ENCODE results near the gene NBPF8. TPM values are rescaled to one million over a fixed set of nuclear protein-coding genes. Genes with fewer than 3 reads are reported as not detected.
"Not testable (repeated sequence)": the region's sequence is repeated elsewhere in the genome, so short reads cannot be mapped to it uniquely, and the experiment has no call there.

The NBPF8 gene
- polyA plus RNA-seq = 2.1 TPM

DNA sequence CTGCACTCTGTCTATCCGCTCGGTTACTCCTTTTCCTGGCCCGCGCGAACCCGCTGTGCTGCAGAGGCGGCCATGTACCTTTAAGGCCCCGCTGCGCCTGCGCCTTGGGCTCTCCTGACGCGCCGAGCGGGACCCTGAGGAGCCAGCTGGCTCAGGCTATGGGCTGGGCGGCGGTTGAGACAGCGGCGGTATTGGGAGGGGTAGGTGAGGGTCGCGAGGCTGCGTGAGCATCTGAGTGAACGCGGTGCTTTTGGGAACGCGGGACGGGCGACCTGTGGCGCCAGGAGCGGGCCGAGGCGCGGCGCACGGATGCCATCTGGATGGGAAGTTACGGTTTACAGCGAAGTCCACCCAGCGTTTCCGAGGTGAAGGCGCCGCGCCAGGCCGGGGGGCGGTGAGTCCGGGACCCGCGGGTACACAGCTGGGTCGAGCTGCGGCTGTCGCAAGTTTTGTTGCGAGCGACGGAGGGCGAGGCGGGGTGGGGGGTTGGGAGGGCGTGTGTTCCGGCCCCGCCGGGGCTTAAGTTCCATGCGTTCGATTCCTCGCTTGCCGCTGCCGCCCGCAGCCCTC lies at the start of gene NBPF8:
TSS of gene NBPF8 (plus strand) at position 125 of the 570 bp plus-strand sequence. CDS start 21,488 bp downstream, outside the sequence.
- not testable (repeated sequence) for H3K9me3 Mint-ChIP-seq
- peak within 1 kb of the TSS in 2 of 3 donors; percentile 71 to 88 for H3K27ac Mint-ChIP-seq

GRCh38 chr1:120367709-120368108 lies 47.1 kb upstream of the NBPF8 start:
- not testable (repeated sequence) for H3K4me1 Mint-ChIP-seq, H3K27ac Mint-ChIP-seq, H3K4me3 Mint-ChIP-seq, H3K36me3 Mint-ChIP-seq, H3K9me3 Mint-ChIP-seq, H3K27me3 Mint-ChIP-seq

More for the DNA sequence above, at the start of gene NBPF8:
- H3K4me1 Mint-ChIP-seq, H3K27me3 Mint-ChIP-seq, H3K36me3 Mint-ChIP-seq: not testable (repeated sequence)
- H3K4me3 Mint-ChIP-seq = peak within 1 kb of the TSS; percentile 79 to 98 (median 93)

GRCh38 chr1:120386651-120387050 lies 28.2 kb upstream of the NBPF8 start:
- not testable (repeated sequence) for H3K9me3 Mint-ChIP-seq, H3K4me3 Mint-ChIP-seq, H3K27me3 Mint-ChIP-seq, H3K27ac Mint-ChIP-seq, H3K36me3 Mint-ChIP-seq, H3K4me1 Mint-ChIP-seq

DNA sequence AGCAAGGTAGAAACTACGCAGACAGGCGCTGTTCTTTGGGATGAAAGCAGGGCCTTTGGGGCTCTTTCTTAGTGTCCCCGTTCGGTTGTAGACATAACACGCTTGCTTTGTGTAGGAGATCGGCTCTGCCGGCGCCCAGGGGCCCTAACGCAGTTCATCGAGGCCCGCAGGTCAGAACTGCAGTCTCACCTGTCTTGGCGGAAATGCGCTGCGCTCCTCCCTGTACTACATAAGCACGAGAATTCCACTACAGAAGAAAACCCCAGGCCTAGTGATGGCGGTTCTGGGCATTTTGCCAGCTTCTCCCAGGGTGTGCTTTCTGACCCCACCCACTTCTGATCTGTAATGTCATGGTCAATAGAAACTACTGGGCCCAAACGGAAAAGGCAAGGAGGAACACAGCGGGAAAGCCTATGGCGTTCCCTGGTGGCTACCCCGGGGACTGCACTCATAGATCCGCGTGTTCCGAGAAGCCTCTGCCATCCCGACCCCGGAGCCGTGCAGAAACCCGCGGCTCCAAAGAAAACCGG lies 26.2 kb upstream of the NBPF8 start:
- not testable (repeated sequence) for H3K36me3 Mint-ChIP-seq, H3K27ac Mint-ChIP-seq, H3K9me3 Mint-ChIP-seq

GRCh38 chr1:120391365-120391764 lies 23.5 kb upstream of the NBPF8 start:
- H3K9me3 Mint-ChIP-seq, H3K27ac Mint-ChIP-seq, H3K4me1 Mint-ChIP-seq, H3K27me3 Mint-ChIP-seq, H3K36me3 Mint-ChIP-seq, H3K4me3 Mint-ChIP-seq: not testable (repeated sequence)

More for the DNA sequence above, 26.2 kb upstream of the NBPF8 start:
- not testable (repeated sequence) for H3K27me3 Mint-ChIP-seq, H3K4me1 Mint-ChIP-seq
- H3K4me3 Mint-ChIP-seq = peak overlapping the region in 1 of 4 donors; percentile 54

DNA sequence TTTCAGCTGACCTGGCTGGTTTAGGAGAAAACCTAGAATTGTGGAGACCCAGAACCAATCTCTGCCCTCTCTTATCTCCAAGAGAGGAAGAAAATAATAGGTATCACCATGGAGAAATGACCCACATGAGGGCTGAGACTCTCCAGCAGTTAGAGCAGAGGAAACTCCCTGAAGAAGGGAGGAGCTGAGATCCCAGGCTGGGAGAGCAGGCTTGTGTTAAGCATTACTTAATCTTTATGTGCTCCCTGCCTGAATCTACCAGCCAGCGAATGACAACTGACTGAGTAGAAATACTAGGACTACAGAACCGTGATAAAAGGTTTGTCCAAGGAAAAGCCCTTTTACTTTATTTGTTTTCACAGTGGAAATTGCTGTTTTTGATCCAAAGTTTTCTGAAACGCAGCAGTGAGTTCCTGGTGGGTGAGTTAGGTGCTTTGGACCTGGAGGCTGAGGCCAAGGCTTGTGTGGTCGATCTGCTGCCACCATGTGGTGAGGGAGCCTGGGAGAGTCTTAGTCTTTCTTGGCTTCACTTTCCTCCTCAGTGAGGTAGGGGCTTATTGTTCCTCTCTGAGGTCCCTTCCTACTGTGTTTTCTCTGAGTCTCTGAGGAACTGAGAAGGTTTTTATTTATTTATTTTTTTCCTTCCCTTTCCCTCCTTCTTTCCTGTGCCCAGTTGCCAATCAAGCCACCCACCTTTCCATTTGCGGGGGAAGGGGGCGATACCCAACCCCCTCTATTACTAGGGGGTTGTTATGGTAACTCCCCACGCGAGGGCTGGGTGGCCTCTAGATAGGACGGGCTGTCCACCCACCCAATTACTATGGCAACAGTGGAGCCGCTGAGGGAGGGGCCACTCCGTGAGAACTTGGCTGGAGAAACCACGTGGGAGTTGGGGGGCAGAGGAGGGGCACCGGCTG lies 21.3 kb upstream of the NBPF8 start:
- not testable (repeated sequence) for H3K4me3 Mint-ChIP-seq, H3K4me1 Mint-ChIP-seq, H3K27me3 Mint-ChIP-seq, H3K36me3 Mint-ChIP-seq, H3K27ac Mint-ChIP-seq, H3K9me3 Mint-ChIP-seq

DNA sequence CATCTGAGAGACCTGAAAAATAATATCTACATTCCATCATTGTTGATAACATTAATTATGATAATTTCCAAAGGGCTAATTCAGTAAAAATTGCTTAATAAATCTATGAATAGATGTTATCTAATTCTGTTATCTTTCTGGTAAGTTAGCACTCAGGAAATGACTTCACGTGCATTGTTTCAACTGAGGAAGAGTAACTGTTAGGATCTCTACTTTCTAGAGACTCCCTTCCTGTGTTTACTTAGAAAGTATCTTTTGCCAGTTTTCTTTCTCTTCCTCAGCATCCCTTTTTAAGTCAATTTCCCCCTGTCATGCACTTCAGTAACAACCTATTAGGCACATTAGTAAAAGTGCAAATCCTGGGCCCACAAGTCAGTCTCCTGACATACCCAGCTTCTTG lies 9.5 kb upstream of the NBPF8 start:
- H3K27me3 Mint-ChIP-seq, H3K4me3 Mint-ChIP-seq, H3K36me3 Mint-ChIP-seq, H3K27ac Mint-ChIP-seq, H3K4me1 Mint-ChIP-seq, H3K9me3 Mint-ChIP-seq: not testable (repeated sequence)

DNA sequence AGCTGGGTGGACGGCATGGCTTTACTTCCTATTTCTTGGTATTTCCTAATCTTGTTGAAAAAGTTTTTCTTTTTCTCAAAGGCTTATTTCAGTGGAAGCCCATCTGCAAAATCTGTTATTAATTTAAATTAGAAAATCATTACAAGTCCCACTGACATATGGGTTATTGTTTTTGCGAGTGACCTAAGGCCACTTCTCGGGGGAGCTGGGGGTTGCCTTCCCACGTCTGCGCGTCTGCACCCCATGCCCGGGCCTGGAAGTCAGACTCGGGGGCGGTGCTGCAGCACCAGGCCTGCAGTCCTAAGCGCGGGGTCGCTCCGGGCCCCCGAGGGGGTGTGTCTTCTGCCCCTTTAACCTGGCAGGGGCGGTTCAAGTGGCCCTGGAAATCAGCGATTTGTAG lies 384 bp upstream of the NBPF8 start:
- not testable (repeated sequence) for H3K9me3 Mint-ChIP-seq, H3K27ac Mint-ChIP-seq, H3K36me3 Mint-ChIP-seq, H3K4me1 Mint-ChIP-seq, H3K27me3 Mint-ChIP-seq
- peak overlapping the region in 1 of 4 donors; percentile 57 for H3K4me3 Mint-ChIP-seq

GRCh38 chr1:120415492-120415961 lies 692 bp downstream of the NBPF8 start:
- H3K9me3 Mint-ChIP-seq, H3K27me3 Mint-ChIP-seq, H3K36me3 Mint-ChIP-seq, H3K4me1 Mint-ChIP-seq: not testable (repeated sequence)
- H3K4me3 Mint-ChIP-seq = peak overlapping the region; percentile 79 to 98 (median 90)
- H3K27ac Mint-ChIP-seq = peak overlapping the region in 1 of 3 donors; percentile 87

DNA sequence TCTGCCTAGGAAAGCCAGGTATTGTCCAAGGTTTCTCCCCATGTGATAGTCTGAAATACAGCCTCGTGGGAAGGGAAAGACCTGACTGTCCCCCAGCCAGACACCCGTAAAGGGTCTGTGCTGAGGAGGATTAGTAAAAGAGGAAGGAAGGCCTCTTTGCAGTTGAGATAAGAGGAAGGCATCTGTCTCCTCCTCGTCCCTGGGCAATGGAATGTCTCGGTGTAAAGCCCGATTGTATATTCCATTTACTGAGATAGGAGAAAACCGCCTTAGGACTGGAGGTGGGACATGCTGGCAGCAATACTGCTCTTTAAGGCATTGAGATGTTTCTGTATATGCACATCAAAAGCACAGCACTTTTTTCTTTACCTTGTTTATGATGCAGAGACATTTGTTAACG lies 10.2 kb downstream of the NBPF8 start:
- not testable (repeated sequence) for H3K27me3 Mint-ChIP-seq, H3K9me3 Mint-ChIP-seq, H3K27ac Mint-ChIP-seq, H3K4me3 Mint-ChIP-seq, H3K4me1 Mint-ChIP-seq, H3K36me3 Mint-ChIP-seq

DNA sequence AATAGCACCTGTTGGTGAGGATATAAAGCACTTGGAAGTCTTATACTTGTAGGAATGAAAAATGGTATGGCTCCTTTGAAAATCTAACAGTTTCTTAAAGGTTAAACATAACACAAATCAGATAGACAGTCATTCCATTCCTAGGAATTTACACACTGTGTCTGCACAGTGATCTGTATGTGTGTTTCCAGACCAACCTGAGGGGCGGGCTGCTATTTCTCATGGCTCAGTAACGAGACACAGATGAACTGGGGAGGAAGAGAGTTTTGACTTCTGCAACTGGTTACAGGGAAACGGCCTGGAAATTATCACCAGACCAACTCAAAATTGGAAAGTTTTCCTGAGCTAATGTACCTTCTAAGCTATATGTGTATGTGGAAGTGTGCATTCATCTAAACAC lies 16.8 kb downstream of the NBPF8 start:
- not testable (repeated sequence) for H3K9me3 Mint-ChIP-seq, H3K36me3 Mint-ChIP-seq, H3K27ac Mint-ChIP-seq, H3K4me1 Mint-ChIP-seq, H3K4me3 Mint-ChIP-seq, H3K27me3 Mint-ChIP-seq

DNA sequence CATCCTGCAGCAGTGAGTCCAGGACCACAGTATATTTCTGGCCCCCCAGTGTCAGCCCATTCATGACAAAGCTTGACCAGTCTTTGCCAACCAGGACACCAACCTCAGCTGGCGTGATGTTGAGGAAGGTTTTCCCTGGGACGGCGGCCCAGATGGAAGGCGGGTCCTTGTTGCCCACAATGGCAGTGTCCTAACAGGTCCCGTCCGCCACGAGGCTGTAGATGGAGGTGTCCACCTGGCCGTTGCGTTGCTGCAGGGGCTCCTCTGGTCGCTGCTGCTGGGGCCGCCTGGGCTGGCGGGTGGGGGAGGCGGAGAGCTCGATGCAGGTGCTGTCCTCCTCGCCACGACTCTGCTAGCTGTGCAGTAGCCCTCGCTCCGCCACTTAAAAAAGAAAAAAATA lies 19.0 kb downstream of the NBPF8 start:
- not testable (repeated sequence) for H3K4me3 Mint-ChIP-seq, H3K4me1 Mint-ChIP-seq, H3K9me3 Mint-ChIP-seq, H3K27ac Mint-ChIP-seq, H3K27me3 Mint-ChIP-seq, H3K36me3 Mint-ChIP-seq

DNA sequence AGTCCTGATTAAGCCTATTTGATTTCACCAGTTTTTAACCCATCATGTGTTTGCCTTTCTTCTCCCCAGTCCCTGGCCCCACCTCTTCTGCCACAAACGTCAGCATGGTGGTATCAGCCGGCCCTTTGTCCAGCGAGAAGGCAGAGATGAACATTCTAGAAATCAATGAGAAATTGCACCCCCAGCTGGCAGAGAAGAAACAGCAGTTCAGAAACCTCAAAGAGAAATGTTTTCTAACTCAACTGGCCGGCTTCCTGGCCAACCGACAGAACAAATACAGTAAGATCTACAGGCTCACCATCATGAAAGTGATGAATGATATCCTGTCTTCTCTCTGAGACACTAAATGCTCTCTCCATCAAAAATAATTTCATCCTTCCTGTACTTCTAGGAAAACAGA lies 34.3 kb downstream of the NBPF8 start:
- not testable (repeated sequence) for H3K4me1 Mint-ChIP-seq, H3K27me3 Mint-ChIP-seq, H3K27ac Mint-ChIP-seq, H3K36me3 Mint-ChIP-seq, H3K4me3 Mint-ChIP-seq, H3K9me3 Mint-ChIP-seq

Data from IgD-negative memory B cell (primary cell).